22Rv1 (cell line): ENCODE measurements around the gene SAMD11.

Experiments
- H3K27ac ChIP-seq: fragments of 450-650 bp; 2 replicates; pipeline ENCODE4 v1.5.1; 2017
- CTCF ChIP-seq: fragments of 450-650 bp; IDR thresholded peaks from 2 replicates; pipeline ENCODE4 v1.5.1; 2017; ENCODE audit warnings: mild to moderate bottlenecking
- ZFX ChIP-seq: fragments of 450-650 bp; IDR thresholded peaks from 2 replicates; pipeline ENCODE4 v1.6.1; 2017; ENCODE audit warnings: antibody characterized with exemption, borderline replicate concordance

The SAMD11 gene

GRCh38 chr1:963301-963651 lies 39.6 kb downstream of the SAMD11 start:
- TF ChIP-seq CTCF (no peak), ZFX (no peak)
- H3K27ac ChIP-seq = no peak overlapping the region

DNA sequence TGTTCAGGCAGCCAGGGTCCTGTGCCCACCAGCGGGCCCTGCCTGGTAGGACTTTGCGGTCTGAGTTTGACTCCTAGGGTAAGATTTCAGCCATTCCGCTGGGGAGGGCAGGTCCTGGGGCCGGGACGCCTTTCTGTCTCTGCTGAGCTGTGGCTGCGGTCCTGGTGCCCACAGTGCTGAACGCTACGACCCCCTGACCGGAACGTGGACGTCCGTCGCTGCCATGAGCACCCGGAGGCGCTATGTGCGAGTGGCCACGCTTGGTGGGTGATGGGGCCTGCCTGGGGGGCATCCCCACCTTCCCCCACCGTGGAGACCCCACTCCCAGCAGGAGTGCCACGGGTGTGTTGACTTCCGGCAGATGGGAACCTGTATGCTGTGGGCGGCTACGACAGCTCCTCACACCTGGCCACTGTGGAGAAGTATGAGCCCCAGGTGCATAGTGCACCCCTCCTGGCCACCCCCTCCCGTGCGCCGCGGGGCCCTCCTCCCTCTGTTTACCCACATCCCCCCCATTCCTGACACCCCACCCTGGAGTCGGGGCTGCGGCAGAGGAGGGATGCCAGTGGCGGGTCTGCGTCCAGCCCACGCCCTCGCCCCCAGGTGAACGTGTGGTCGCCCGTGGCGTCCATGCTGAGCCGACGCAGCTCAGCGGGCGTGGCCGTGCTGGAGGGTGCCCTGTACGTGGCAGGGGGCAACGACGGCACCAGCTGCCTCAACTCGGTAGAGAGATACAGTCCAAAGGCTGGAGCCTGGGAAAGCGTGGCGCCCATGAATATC lies 40.2 kb downstream of the SAMD11 start:
- TF ChIP-seq ZFX (no peak), CTCF (no peak)
- no peak overlapping the region for H3K27ac ChIP-seq

DNA sequence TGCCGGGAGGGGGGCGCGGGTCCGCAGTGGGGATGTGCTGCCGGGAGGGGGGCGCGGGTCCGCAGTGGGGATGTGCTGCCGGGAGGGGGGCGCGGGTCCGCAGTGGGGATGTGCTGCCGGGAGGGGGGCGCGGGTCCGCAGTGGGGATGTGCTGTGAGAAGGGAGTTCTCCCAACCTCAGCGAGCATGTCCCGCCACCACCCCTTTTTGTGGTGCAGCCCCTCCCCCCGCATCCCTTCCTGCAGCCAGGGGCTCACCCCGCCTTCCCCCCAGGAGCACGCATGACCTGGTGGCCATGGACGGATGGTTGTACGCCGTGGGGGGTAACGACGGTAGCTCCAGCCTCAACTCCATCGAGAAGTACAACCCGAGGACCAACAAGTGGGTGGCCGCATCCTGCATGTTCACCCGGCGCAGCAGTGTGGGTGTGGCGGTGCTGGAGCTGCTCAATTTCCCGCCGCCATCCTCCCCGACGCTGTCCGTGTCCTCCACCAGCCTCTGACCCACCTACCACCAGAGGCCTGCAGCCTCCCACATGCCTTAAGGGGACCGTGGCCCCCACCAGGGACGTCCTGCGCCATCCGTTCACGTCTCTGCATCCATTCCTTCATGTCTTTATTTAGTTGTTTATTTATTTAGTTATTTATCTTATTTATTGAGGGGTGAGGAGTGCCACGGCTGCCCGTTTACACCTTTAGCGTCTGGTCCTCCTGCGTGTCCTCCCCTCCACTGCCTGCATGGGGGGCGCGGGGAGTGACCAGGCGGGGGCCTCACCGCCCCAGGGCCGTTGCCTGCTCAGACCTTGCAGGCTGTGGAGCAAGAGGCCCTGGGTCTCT lies 41.2 kb downstream of the SAMD11 start:
- H3K27ac ChIP-seq = no peak overlapping the region
- TF ChIP-seq CTCF (no peak), ZFX (no peak)

GRCh38 chr1:965526-966134 lies 41.9 kb downstream of the SAMD11 start:
- peak overlapping the region; percentile 89 for H3K27ac ChIP-seq
- TF ChIP-seq CTCF (no peak), ZFX (no peak)

DNA sequence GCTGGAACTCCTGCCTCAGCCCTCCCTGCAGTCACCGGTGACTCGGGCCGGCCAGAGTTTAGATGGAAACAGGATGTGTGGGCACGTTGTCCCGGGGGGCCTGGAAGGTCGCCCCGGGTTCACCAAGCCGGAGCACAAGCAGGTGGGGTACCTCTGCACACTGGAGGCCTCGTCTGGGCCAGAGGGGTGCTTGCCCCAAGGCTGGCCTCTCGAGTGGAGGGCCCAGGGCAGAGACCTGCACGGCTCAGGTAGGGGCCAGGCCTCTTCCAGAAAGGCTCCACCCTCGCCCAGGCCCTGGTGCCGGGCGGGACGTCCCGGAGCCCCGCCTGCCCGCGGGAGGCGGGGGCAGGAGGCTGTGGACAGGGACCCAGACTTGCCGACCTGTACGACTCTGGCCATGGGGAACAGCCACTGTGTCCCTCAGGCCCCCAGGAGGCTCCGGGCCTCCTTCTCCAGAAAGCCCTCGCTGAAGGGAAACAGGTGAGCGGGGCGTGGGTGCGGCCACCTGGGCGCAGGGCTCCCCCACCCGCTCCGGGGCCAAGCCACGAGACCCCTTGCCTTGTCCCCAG lies 42.5 kb downstream of the SAMD11 start, which contains the start of gene PLEKHN1:
Gene PLEKHN1 (plus strand): TSS at position 348 of the 569 bp plus-strand sequence. CDS start 50 bp downstream, at position 398.
- TF ChIP-seq CTCF (no peak), ZFX (no peak)
- H3K27ac ChIP-seq = peak within 1 kb of the TSS; percentile 89

DNA sequence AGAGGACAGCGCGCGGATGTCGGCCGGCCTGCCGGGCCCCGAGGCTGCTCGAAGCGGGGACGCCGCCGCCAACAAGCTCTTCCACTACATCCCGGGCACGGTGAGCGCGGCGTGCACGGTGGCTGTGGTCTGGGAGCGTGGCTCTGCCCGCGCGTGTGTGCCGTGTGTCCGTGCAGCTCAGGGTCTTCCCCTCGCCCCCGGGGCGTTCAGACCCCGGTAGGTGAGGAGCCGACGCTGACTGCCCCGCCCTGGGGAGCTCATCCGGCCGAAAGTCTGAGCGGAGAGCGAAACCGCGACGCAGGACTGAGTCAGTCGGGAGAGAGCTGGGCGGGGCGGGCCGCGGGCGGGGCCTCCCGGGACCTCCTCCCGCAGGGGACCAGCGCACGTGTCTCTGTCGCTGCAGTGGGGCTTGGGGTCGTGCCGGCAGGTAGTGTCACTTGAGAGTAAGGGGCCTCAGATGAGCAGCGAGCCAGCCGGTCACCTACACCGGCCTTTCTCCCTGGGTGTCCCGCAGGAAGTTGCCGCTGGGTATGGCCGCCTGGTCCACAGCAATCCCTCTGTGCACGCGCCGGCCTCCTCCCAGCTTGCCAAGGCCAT lies 43.1 kb downstream of the SAMD11 start:
- H3K27ac ChIP-seq = peak overlapping the region; percentile 89
- no peak for TF ChIP-seq CTCF
- TF ChIP-seq ZFX = no peak
